Measurements from ENCODE around the gene MYO3A.

MYO3A gene

GRCh38 chr10:25933653-25934608, at the start of gene MYO3A:
TSS of gene MYO3A (plus strand) at chr10:25934229. CDS start at chr10:25952111, 17,882 bp downstream.
- TF ChIP-seq, protein P1, sequence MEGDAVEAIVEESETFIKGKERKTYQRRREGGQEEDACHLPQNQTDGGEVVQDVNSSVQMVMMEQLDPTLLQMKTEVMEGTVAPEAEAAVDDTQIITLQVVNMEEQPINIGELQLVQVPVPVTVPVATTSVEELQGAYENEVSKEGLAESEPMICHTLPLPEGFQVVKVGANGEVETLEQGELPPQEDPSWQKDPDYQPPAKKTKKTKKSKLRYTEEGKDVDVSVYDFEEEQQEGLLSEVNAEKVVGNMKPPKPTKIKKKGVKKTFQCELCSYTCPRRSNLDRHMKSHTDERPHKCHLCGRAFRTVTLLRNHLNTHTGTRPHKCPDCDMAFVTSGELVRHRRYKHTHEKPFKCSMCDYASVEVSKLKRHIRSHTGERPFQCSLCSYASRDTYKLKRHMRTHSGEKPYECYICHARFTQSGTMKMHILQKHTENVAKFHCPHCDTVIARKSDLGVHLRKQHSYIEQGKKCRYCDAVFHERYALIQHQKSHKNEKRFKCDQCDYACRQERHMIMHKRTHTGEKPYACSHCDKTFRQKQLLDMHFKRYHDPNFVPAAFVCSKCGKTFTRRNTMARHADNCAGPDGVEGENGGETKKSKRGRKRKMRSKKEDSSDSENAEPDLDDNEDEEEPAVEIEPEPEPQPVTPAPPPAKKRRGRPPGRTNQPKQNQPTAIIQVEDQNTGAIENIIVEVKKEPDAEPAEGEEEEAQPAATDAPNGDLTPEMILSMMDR (conservative IDR thresholded peaks at IDR 0.05): no peak
- no peak within 1 kb of the TSS for H3K27ac ChIP-seq

DNA sequence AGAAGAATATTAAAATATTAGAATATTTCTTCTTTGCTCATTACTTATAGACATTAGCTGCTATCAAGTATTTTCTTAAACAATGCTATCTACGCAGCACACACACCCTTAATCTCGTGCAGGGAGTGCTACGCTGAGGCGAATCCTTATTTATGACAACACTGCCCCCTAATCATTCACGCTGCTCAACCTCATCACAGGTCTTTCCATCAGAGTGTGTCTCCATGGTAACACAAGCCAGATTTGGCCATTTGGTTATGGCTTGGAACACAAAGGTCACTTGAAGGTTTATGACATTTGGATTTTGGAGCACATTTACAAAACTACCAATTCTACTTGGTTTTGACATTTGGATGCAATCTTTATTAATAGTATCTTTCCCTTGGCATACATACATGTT, 45.4 kb upstream of the MYO3A start:
- TF ChIP-seq, protein P1 (conservative IDR thresholded peaks at IDR 0.05): no peak
- H3K27ac ChIP-seq: no peak overlapping the region

- TF ChIP-seq, protein P1 (conservative IDR thresholded peaks at IDR 0.05): no peak
- H3K27ac ChIP-seq: no peak overlapping the region
Measured at GRCh38 chr10:25890995-25891394, 43.0 kb upstream of the MYO3A start.

- TF ChIP-seq, protein P1 (conservative IDR thresholded peaks at IDR 0.05): no peak
- H3K27ac ChIP-seq: no peak overlapping the region
Measured at GRCh38 chr10:25895856-25896255, 38.2 kb upstream of the MYO3A start.

- H3K27ac ChIP-seq: no peak overlapping the region
- TF ChIP-seq, protein P1 (conservative IDR thresholded peaks at IDR 0.05): no peak
Measured at GRCh38 chr10:25896421-25896820, 37.6 kb upstream of the MYO3A start.

DNA sequence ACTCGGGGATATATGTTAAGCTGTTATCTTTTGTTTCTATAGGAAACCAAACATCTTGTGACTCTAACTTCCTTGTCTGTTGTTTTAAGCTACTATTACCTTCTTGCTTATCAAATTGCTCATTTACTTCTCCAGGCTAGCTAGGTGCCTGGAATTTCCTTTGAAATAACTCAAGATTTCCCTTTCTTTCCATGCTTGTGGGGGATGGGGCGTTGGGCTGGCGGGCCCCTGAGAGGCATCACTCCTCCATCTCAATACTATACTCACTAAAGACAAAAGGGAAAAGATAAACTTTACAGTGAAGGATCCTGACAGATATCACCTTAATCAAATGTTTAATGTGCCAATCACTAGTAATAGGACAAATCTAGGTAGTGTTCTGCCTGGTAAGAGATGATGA, 34.7 kb upstream of the MYO3A start:
- H3K27ac ChIP-seq: no peak overlapping the region
- TF ChIP-seq, protein P1 (conservative IDR thresholded peaks at IDR 0.05): no peak

- H3K27ac ChIP-seq: no peak overlapping the region
- TF ChIP-seq, protein P1 (conservative IDR thresholded peaks at IDR 0.05): no peak
Measured at GRCh38 chr10:25901199-25901598, 32.8 kb upstream of the MYO3A start.

Data from VCaP (cell line).